GM12878 (cell line): ENCODE data around the gene DDIT4. TPM values are rescaled to one million over a fixed set of nuclear protein-coding genes. Genes with fewer than 3 reads are reported as not detected.

Source experiments
- ATAC-seq: fragments of 200-7000 bp; cut with Tn5 transposase; 3 replicates; pipeline ENCODE4 v1.9.1; 2020; ENCODE audit warnings: mild to moderate bottlenecking, moderate library complexity
- BruUV-seq: library from RNA; stranded (reverse); fragments of 400-500 nt; replicated peaks from 2 replicates; lab custom pipeline; 2021; lab: Mats Ljungman, UMichigan
- CTCF ChIA-PET: fragments of 300-600 bp; sonication (Branson Sonifier 250); formaldehyde crosslinking; extraction: SDS; loops from one replicate; lab custom pipeline; 2021; ENCODE audit warnings: inconsistent platforms; lab: Yijun Ruan, JAX
- POLR2A ChIA-PET: fragments of 350-600 bp; formaldehyde crosslinking; extraction: SDS; loops from one replicate; lab custom pipeline; 2021; ENCODE audit warnings: inconsistent platforms; lab: Charles Lee
- RAD21 ChIA-PET: fragments of 300-600 bp; sonication (Branson Sonifier 250); formaldehyde crosslinking; loops from one replicate; lab custom pipeline; 2023; ENCODE audit warnings: antibody characterized with exemption; ENCODE audit not compliant: unreplicated experiment; lab: Charles Lee
- SMC1A ChIA-PET: fragments of 300-600 bp; sonication (Branson Sonifier 250); formaldehyde crosslinking; loops from one replicate; lab custom pipeline; 2023; ENCODE audit not compliant: unreplicated experiment, uncharacterized antibody; lab: Charles Lee
- DNase-seq: peaks from one replicate; pipeline ENCODE4 v3.0.0-alpha.2; 2011; ENCODE audit warnings: low read depth, low spot score
- FAIRE-seq: peaks from 3 replicates; lab custom pipeline; 2011; peaks lifted over from hg19 to GRCh38; lab: Jason Lieb, UNC
- H2AFZ ChIP-seq: 2 replicates; pipeline ENCODE4 v1.6.0; 2011; ENCODE audit warnings: low read depth, low read length, control low read depth; ENCODE audit not compliant: control insufficient read depth
- H3K27ac ChIP-seq: 2 replicates; pipeline ENCODE4 v1.5.1; 2011; ENCODE audit warnings: control low read depth; ENCODE audit not compliant: control insufficient read depth, insufficient read depth
- H3K27me3 ChIP-seq, 2 experiments: replicated peaks in 1 of 2; 2 replicates each; pipeline versions ENCODE4 v1.6.0 to v1.6.1; 2011; ENCODE audit warnings: low read length in 1 of 2; ENCODE audit not compliant: control insufficient read depth in 2 of 2, insufficient read depth in 2 of 2
- H3K36me3 ChIP-seq, 2 experiments: 2 replicates each; pipeline ENCODE4 v1.5.1; 2011; ENCODE audit warnings: low read length in 1 of 2; ENCODE audit not compliant: control insufficient read depth in 2 of 2, insufficient read depth in 2 of 2
- H3K4me1 ChIP-seq: 2 replicates; pipeline ENCODE4 v1.6.1; 2011; ENCODE audit warnings: mild to moderate bottlenecking, low read length, moderate library complexity, mixed read lengths; ENCODE audit not compliant: control insufficient read depth, insufficient read depth
- H3K4me2 ChIP-seq: 2 replicates; pipeline ENCODE4 v1.6.0; 2011; ENCODE audit warnings: control low read depth; ENCODE audit not compliant: control insufficient read depth, insufficient read depth
- H3K4me3 ChIP-seq: fragments of 200-600 bp; sonication (generic); 2 replicates; pipeline ENCODE4 v1.5.1; 2016
- H3K79me2 ChIP-seq: 2 replicates; pipeline ENCODE4 v1.6.0; 2011; ENCODE audit warnings: low read length; ENCODE audit not compliant: control insufficient read depth, insufficient read depth
- H3K9ac ChIP-seq: 2 replicates; pipeline ENCODE4 v1.8.0; 2011; ENCODE audit warnings: low read length, control low read depth, mixed read lengths; ENCODE audit not compliant: control insufficient read depth, insufficient read depth
- H3K9me3 ChIP-seq: replicated peaks from 3 replicates; pipeline ENCODE4 v1.5.1; 2011; ENCODE audit warnings: mild to moderate bottlenecking, low read length; ENCODE audit not compliant: control insufficient read depth, insufficient read depth
- H4K20me1 ChIP-seq: 2 replicates; pipeline ENCODE4 v1.6.0; 2011; ENCODE audit not compliant: control insufficient read depth, insufficient read depth
- EP300 ChIP-seq, 2 experiments: fragments of 150-350 bp in 1 of 2; IDR thresholded peaks; 2 replicates each; pipeline ENCODE4 v1.6.1; 2011 to 2012; ENCODE audit warnings: low read depth in 2 of 2, low read length in 2 of 2, borderline replicate concordance in 1 of 2, improper control_type of control experiment in 1 of 2, inconsistent platforms in 1 of 2; ENCODE audit not compliant: control insufficient read depth in 1 of 2
- MEF2B ChIP-seq: fragments of 450-650 bp; IDR thresholded peaks from 2 replicates; pipeline ENCODE4 v1.6.1; 2018; ENCODE audit warnings: mild to moderate bottlenecking, moderate library complexity; ENCODE audit not compliant: partially characterized antibody, poor library complexity, severe bottlenecking
- MXI1 ChIP-seq: fragments of 150-350 bp; IDR thresholded peaks from 2 replicates; pipeline ENCODE4 v1.6.1; 2011; ENCODE audit warnings: low read depth, mild to moderate bottlenecking, inconsistent platforms, low read length, improper control_type of control experiment
- NR2C1 ChIP-seq: fragments of 450-650 bp; IDR thresholded peaks from 2 replicates; pipeline ENCODE4 v1.6.1; 2017; ENCODE audit warnings: antibody characterized with exemption, mild to moderate bottlenecking, moderate library complexity
- POLR2A ChIP-seq: IDR thresholded peaks from 2 replicates; pipeline ENCODE4 v1.6.1; 2011; ENCODE audit warnings: low read depth, mild to moderate bottlenecking, low read length
- POLR2AphosphoS5 ChIP-seq: IDR thresholded peaks from 2 replicates; pipeline ENCODE4 v1.6.1; 2011; ENCODE audit warnings: mild to moderate bottlenecking, low read length, inconsistent platforms
- SPI1 ChIP-seq: IDR thresholded peaks from 2 replicates; pipeline ENCODE4 v1.6.1; 2011; ENCODE audit warnings: low read depth, mild to moderate bottlenecking, low read length, moderate library complexity, borderline replicate concordance; ENCODE audit not compliant: insufficient read depth
- ZNF207 ChIP-seq: fragments of 450-650 bp; IDR thresholded peaks from 2 replicates; pipeline ENCODE4 v1.6.1; 2014; ENCODE audit warnings: antibody characterized with exemption, mild to moderate bottlenecking, borderline replicate concordance
- WGBS: methylation state at CpG from one replicate; pipeline ENCODE4 v1.1.6; 2016; ENCODE audit warnings: low lambda C conversion rate; ENCODE audit not compliant: insufficient replicate concordance, insufficient coverage; ENCODE audit errors: missing lambda C conversion rate; 5-methylcytosine and 5-hydroxymethylcytosine counted together
- in situ Hi-C: fragments of 300-500 bp; cut with MboI; formaldehyde crosslinking; loops from 9 replicates; pipeline ENCODE4 v1.14.3; 2018; ENCODE audit warnings: mixed read lengths
- intact Hi-C: fragments of 100-400 bp; cut with micrococcal nuclease; formaldehyde crosslinking; loops from one replicate; pipeline ENCODE4 v1.14.2; 2022; ENCODE audit not compliant: unreplicated experiment
- polyA plus RNA-seq, 11 experiments: library from polyadenylated mRNA; depleted of rRNA in 4 of 11; unstranded in 6 of 11; stranded (reverse) in 5 of 11; fragments of >200 nt; fragmentation: Nextera tagmentation in 4 of 11; fragmentation: Illumina TruSeq in 1 of 11; extraction: Ambion mirVana in 4 of 11; extraction: Trizol in 1 of 11; gene quantifications; 1 replicate in 1 of 11; 2 replicates in 10 of 11; pipeline versions ENCODE4 v1.2.1 to v1.2.3, GENCODE V29; 2011 to 2016; ENCODE audit warnings: inconsistent platforms in 2 of 11, missing spikeins in 2 of 11, low read depth in 1 of 11
- total RNA-seq, 4 experiments: library from RNA; depleted of rRNA in 3 of 4; stranded (reverse); fragments of >200 nt in 3 of 4; fragmentation: Illumina TruSeq in 1 of 4; extraction: Trizol in 1 of 4; gene quantifications; 2 replicates each; pipeline versions ENCODE4 v1.2.1 to v1.2.3, GENCODE V29; 2013 to 2021
- TF ChIP-seq, protein P1 (sequence below): IDR thresholded peaks from 2 replicates; pipeline ENCODE4 v1.6.1; 2012; ENCODE audit warnings: improper control_type of control experiment, low read depth, low read length; ENCODE audit not compliant: insufficient replicate concordance

The DDIT4 gene
- total and polyA plus RNA-seq, 10 of the 15 experiments (the other 5 are each of a cell fraction or from before 2014, with no cell fraction given): 2.1 to 277 (median 183) TPM

DNA sequence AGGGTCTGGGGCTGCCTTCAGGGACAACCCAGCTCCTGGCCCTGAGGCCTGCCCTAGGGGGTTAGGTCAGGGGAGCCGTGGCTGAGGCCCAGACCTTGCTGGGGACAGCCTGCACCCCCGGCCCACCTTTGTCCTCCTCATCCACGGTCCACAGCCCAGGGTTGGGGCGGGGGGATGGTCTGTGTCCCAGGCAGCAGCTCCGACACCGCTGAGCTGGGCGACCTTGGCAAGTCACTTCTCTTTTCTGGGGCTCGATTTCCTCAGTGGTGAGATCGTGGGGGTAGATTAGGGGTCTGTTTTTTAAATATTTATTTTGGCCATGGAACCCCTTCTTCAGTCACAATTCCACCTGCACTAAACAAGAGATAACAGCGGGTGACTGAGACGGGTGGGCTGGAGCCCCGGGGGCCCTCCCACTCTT lies 50.1 kb downstream of the DDIT4 start:
- no peak for FAIRE-seq
- Histone ChIP-seq H4K20me1 (no peaks in the 10 kb centered on the region), H3K79me2 (peaks cover 3% of the 10 kb centered on the region; the same call in 1 of the 2 replicates), H2AFZ (no peak overlapping the region), H3K4me3 (no peak overlapping the region), H3K36me3 (no peaks in the 10 kb centered on the region), H3K4me2 (no peak overlapping the region), H3K9me3 (no peaks in the 10 kb centered on the region), H3K4me1 (peaks cover 50% of the 10 kb centered on the region), H3K27me3 (no peaks in the 10 kb centered on the region), H3K27ac (no peak overlapping the region), H3K9ac (no peak overlapping the region)
- ChIA-PET SMC1A (interaction anchor here (6.5 kb wide), 1 partner anchor 11 kb away, joined by 103 read pairs; no protein-coding TSS in a partner anchor), CTCF (interaction anchor here (7.4 kb wide), 1 partner anchor 13 kb away, joined by 59 read pairs; no protein-coding TSS in a partner anchor), RAD21 (interaction anchor here (1.0 to 8.4 kb wide), 2 partner anchors 12 to 49 kb away, joined by 4 to 137 read pairs; no protein-coding TSS in a partner anchor), POLR2A (interaction anchor here (6.6 kb wide), 1 partner anchor 10 kb away, joined by 120 read pairs; no protein-coding TSS in a partner anchor)
- in situ Hi-C loops: no loop called here
- no peak for TF ChIP-seq MEF2B
- no peak for TF ChIP-seq ZNF207
- TF ChIP-seq POLR2AphosphoS5: no peak
- no peak for TF ChIP-seq POLR2A
- no peak for TF ChIP-seq SPI1
- TF ChIP-seq NR2C1: no peak
- TF ChIP-seq EP300 (IDR thresholded peaks at IDR 0.05; ENCODE audit: borderline replicate concordance in 1 of 2, control insufficient read depth in 1 of 2, low read depth in 2 of 2, low read length in 2 of 2): no peak
- no peak for TF ChIP-seq MXI1
- TF ChIP-seq, protein P1, sequence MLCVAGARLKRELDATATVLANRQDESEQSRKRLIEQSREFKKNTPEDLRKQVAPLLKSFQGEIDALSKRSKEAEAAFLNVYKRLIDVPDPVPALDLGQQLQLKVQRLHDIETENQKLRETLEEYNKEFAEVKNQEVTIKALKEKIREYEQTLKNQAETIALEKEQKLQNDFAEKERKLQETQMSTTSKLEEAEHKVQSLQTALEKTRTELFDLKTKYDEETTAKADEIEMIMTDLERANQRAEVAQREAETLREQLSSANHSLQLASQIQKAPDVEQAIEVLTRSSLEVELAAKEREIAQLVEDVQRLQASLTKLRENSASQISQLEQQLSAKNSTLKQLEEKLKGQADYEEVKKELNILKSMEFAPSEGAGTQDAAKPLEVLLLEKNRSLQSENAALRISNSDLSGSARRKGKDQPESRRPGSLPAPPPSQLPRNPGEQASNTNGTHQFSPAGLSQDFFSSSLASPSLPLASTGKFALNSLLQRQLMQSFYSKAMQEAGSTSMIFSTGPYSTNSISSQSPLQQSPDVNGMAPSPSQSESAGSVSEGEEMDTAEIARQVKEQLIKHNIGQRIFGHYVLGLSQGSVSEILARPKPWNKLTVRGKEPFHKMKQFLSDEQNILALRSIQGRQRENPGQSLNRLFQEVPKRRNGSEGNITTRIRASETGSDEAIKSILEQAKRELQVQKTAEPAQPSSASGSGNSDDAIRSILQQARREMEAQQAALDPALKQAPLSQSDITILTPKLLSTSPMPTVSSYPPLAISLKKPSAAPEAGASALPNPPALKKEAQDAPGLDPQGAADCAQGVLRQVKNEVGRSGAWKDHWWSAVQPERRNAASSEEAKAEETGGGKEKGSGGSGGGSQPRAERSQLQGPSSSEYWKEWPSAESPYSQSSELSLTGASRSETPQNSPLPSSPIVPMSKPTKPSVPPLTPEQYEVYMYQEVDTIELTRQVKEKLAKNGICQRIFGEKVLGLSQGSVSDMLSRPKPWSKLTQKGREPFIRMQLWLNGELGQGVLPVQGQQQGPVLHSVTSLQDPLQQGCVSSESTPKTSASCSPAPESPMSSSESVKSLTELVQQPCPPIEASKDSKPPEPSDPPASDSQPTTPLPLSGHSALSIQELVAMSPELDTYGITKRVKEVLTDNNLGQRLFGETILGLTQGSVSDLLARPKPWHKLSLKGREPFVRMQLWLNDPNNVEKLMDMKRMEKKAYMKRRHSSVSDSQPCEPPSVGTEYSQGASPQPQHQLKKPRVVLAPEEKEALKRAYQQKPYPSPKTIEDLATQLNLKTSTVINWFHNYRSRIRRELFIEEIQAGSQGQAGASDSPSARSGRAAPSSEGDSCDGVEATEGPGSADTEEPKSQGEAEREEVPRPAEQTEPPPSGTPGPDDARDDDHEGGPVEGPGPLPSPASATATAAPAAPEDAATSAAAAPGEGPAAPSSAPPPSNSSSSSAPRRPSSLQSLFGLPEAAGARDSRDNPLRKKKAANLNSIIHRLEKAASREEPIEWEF: no peak
- intact Hi-C loops: no loop called here
- ATAC-seq: no peak
- BruUV-seq: no TSS peak
- WGBS: 64% methylated on average over 12 of the region's 12 CpGs
- no peak for DNase-seq

Other genes with a start within 250 kb of the DDIT4 start
- 0.40 and 0.65 TPM in 2 replicates for gene SPOCK2, start 185.4 kb upstream of the DDIT4 start, total RNA-seq (2014; rRNA removed)
- 0.28 and 0.31 TPM in 2 replicates for gene SPOCK2, start 185.4 kb upstream of the DDIT4 start, total RNA-seq (2014; rRNA removed; fragmentation: Illumina TruSeq; extraction: Trizol)
- gene SPOCK2, start 185.4 kb upstream of the DDIT4 start, total RNA-seq (2021): 1.3 and 1.5 TPM in 2 replicates
- gene SPOCK2, start 185.4 kb upstream of the DDIT4 start, polyA plus RNA-seq (2011; rRNA removed): 0.53 and 0.83 TPM in 2 replicates
- gene SPOCK2, start 185.4 kb upstream of the DDIT4 start, polyA plus RNA-seq (2014; fragmentation: Illumina TruSeq; extraction: Trizol): 0.06 and 0.47 TPM in 2 replicates
- under 1 TPM; 0.02 TPM for gene SPOCK2, start 185.4 kb upstream of the DDIT4 start, polyA plus RNA-seq (2014; fragmentation: Nextera tagmentation; extraction: Ambion mirVana)
- 0.76 and 0.96 TPM in 2 replicates for gene SPOCK2, start 185.4 kb upstream of the DDIT4 start, polyA plus RNA-seq (2014; rRNA removed)
- under 1 TPM; 0.69 to 0.74 TPM for gene SPOCK2, start 185.4 kb upstream of the DDIT4 start, polyA plus RNA-seq (2016; fragmentation: Nextera tagmentation; extraction: Ambion mirVana)
- gene ANAPC16, start 57.9 kb upstream of the DDIT4 start, total RNA-seq (2014; rRNA removed): 69.0 and 78.1 TPM in 2 replicates
- 80.2 and 80.3 TPM in 2 replicates for gene ANAPC16, start 57.9 kb upstream of the DDIT4 start, total RNA-seq (2014; rRNA removed; fragmentation: Illumina TruSeq; extraction: Trizol)
- 66.9 and 72.7 TPM in 2 replicates for gene ANAPC16, start 57.9 kb upstream of the DDIT4 start, total RNA-seq (2021)
- 191 and 233 TPM in 2 replicates for gene ANAPC16, start 57.9 kb upstream of the DDIT4 start, polyA plus RNA-seq (2011; rRNA removed)
- gene ANAPC16, start 57.9 kb upstream of the DDIT4 start, polyA plus RNA-seq (2014; fragmentation: Illumina TruSeq; extraction: Trizol): 79.5 and 97.5 TPM in 2 replicates
- gene ANAPC16, start 57.9 kb upstream of the DDIT4 start, polyA plus RNA-seq (2014; fragmentation: Nextera tagmentation; extraction: Ambion mirVana): 100 to 1,000 TPM; 178 to 208 TPM
- 89.1 and 123 TPM in 2 replicates for gene ANAPC16, start 57.9 kb upstream of the DDIT4 start, polyA plus RNA-seq (2014; rRNA removed)
- gene ANAPC16, start 57.9 kb upstream of the DDIT4 start, polyA plus RNA-seq (2016; fragmentation: Nextera tagmentation; extraction: Ambion mirVana): 100 to 1,000 TPM; 145 to 153 TPM
- gene ASCC1, start 57.6 kb upstream of the DDIT4 start, total RNA-seq (2014; rRNA removed): 23.3 and 32.9 TPM in 2 replicates
- gene ASCC1, start 57.6 kb upstream of the DDIT4 start, total RNA-seq (2014; rRNA removed; fragmentation: Illumina TruSeq; extraction: Trizol): 40.4 and 41.9 TPM in 2 replicates
- gene ASCC1, start 57.6 kb upstream of the DDIT4 start, total RNA-seq (2021): 37.7 and 37.9 TPM in 2 replicates
- 80.6 and 113 TPM in 2 replicates for gene ASCC1, start 57.6 kb upstream of the DDIT4 start, polyA plus RNA-seq (2011; rRNA removed)
- gene ASCC1, start 57.6 kb upstream of the DDIT4 start, polyA plus RNA-seq (2014; fragmentation: Illumina TruSeq; extraction: Trizol): 62.2 and 83.1 TPM in 2 replicates
- gene ASCC1, start 57.6 kb upstream of the DDIT4 start, polyA plus RNA-seq (2014; fragmentation: Nextera tagmentation; extraction: Ambion mirVana): 10 to 100 TPM; 41.6 to 49.9 TPM
- 40.8 and 40.9 TPM in 2 replicates for gene ASCC1, start 57.6 kb upstream of the DDIT4 start, polyA plus RNA-seq (2014; rRNA removed)
- gene ASCC1, start 57.6 kb upstream of the DDIT4 start, polyA plus RNA-seq (2016; fragmentation: Nextera tagmentation; extraction: Ambion mirVana): 10 to 100 TPM; 43.8 to 47.2 TPM
- 27.0 and 29.9 TPM in 2 replicates for gene DNAJB12, start 81.0 kb downstream of the DDIT4 start, total RNA-seq (2014; rRNA removed)
- 16.0 and 18.0 TPM in 2 replicates for gene DNAJB12, start 81.0 kb downstream of the DDIT4 start, total RNA-seq (2014; rRNA removed; fragmentation: Illumina TruSeq; extraction: Trizol)
- gene DNAJB12, start 81.0 kb downstream of the DDIT4 start, total RNA-seq (2021): 26.9 and 27.7 TPM in 2 replicates
- 4.5 and 10.7 TPM in 2 replicates for gene DNAJB12, start 81.0 kb downstream of the DDIT4 start, polyA plus RNA-seq (2011; rRNA removed)
- 11.1 and 19.3 TPM in 2 replicates for gene DNAJB12, start 81.0 kb downstream of the DDIT4 start, polyA plus RNA-seq (2014; fragmentation: Illumina TruSeq; extraction: Trizol)
- gene DNAJB12, start 81.0 kb downstream of the DDIT4 start, polyA plus RNA-seq (2014; fragmentation: Nextera tagmentation; extraction: Ambion mirVana): 1 to 10 TPM; 4.6 to 7.6 TPM
- gene DNAJB12, start 81.0 kb downstream of the DDIT4 start, polyA plus RNA-seq (2014; rRNA removed): 18.4 and 22.7 TPM in 2 replicates
- 10 to 100 TPM; 28.7 to 31.6 TPM for gene DNAJB12, start 81.0 kb downstream of the DDIT4 start, polyA plus RNA-seq (2016; fragmentation: Nextera tagmentation; extraction: Ambion mirVana)